DOHH2 (cell line): ENCODE results near the gene CAPZB.

Source experiments
- EZH2phosphoT487 ChIP-seq: fragments of 200-600 bp; sonication (generic); IDR thresholded peaks from 2 replicates; pipeline ENCODE4 v1.6.1; 2017; ENCODE audit warnings: borderline replicate concordance, mild to moderate bottlenecking, antibody characterized with exemption, low read length, moderate library complexity, mixed read lengths
- TF ChIP-seq, protein P1 (sequence below): fragments of 200-600 bp; sonication (generic); IDR thresholded peaks from one replicate; pipeline ENCODE4 v1.5.1; 2014; ENCODE audit warnings: antibody characterized with exemption, mild to moderate bottlenecking, low read depth, low read length; ENCODE audit not compliant: poor library complexity, severe bottlenecking

DNA sequence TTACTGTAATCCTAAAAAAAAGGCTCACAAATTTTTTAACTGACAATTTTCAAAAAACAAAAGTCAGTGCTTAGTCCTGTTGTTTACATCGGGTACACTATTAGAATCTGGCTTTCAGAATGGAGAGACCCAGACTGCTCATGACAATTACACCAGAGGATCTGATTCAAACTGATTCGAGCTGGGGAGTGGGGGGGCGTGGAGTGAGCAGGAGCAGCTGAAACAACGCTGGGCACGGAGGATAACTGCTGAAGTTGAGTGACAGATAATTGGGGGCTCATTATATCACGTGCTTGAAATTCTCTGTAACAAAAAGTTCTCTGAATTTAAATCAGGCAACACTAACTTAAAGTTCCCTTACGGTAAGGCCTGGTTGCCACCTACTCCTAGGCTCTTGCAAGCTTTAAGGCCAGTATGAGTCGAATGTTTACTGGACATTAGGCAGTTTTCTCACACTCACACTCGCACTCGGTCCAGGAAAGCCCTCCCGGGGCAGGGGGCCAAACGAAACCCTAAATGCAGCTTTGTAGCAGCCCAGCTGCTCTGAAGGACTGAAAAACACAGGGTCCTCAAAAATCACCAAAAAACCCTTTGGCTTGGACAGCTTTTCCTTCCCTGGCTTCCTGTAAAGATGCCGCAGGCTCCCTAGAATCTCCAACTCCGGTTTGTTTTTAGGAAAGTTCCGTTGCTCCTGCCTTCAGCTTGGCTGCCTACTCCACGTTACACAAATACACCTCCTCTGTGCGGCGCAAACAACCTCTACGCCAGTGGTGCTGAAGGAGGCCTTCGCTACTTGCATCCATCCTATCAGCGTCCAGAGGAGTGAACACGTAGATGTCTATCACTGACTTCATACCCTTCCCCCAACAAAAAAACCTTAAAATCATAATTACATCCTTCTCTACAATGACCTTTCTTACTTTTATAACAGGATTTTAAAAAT is 42.9 kb downstream of the CAPZB start:
- TF ChIP-seq, protein P1, sequence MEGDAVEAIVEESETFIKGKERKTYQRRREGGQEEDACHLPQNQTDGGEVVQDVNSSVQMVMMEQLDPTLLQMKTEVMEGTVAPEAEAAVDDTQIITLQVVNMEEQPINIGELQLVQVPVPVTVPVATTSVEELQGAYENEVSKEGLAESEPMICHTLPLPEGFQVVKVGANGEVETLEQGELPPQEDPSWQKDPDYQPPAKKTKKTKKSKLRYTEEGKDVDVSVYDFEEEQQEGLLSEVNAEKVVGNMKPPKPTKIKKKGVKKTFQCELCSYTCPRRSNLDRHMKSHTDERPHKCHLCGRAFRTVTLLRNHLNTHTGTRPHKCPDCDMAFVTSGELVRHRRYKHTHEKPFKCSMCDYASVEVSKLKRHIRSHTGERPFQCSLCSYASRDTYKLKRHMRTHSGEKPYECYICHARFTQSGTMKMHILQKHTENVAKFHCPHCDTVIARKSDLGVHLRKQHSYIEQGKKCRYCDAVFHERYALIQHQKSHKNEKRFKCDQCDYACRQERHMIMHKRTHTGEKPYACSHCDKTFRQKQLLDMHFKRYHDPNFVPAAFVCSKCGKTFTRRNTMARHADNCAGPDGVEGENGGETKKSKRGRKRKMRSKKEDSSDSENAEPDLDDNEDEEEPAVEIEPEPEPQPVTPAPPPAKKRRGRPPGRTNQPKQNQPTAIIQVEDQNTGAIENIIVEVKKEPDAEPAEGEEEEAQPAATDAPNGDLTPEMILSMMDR = no peak
- no peak for TF ChIP-seq EZH2phosphoT487
